ENCODE data around the gene C1orf198.

Gene C1orf198

DNA sequence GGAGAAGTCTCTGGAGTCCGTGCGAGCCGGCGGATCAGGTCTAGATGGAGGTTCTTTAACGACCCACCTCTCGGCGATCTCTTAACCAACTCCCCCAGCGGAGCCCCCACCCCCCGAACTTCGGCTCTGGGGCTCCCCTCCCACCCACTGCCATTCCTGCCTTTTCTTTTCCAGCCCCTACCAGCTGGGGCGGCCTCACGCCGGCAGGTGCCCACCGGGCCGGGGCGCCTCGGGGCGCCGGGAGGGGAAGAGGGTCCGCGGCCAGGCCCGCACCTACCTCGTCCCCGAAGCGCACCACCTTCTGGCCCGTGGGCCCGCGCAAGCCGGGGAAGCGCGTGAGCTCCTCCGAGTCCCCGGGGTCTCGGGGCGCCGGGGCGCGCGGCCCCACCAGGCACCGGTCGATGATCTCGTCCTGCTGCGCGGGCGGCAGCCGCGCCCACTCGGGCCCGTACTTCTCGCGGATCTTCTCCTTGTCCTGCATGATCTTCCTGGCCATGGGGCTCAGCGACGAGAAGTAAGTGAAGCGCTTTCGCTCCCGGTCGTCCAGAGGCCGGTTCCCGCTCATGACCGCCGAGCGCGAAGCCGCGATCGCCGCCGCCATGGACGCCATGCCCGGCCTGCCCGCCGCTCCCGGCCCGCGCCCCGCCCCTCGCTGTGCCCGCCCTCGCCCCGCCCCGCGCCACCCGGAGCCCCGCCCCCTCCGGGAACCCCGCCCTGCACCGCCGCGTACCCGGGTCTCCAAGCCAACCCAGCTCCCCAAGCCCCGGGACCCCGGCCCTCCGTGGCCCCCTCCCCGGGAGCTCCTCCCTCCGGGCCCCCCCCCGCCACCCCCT is at the start of gene C1orf198:
Gene C1orf198, minus strand, starts transcription at position 619 of the 833 bp plus-strand sequence. Its CDS starts 9 bp downstream, at position 610.
- DNase-seq (ENCODE audit: low spot score): peak; percentile 67

DNA sequence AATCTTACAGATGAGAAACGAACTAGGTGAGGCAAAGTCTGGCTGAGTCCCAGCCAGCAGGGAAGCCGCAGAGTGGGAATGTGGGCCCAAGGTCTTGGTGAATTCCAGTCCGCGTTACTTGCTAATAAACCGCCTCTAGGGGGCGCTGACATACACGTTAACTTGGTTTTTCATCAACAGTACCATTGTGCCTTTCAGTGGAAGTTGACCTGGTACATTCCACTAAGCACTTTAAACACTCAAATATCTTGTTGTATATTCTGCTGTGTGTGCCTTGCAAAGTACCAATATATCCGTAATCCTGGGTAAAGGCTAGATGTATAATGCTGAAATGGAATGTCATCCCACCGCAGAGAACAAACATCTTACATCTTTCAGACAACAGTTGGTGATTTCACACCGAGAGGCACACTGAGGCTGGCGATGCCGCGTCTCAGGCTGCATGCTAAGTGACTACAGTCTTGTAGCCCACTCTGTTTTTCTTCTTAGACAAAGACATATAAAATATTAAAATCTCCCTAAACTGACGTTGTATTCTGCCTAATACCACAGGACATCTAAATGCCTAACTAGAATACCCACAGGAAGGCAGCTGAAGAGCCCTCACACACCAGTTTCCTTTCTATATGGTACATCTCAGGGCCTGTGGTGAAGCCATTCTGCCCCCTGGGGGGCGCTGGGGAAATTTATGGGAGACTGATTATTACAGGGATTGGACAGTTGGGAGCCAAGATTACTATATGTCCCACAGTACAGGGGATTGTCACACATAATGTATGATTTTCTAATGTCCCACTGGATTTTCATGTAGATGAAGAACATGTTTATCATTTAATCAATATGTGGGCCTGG is 49.2 kb upstream of the C1orf198 start:
- DNase-seq (ENCODE audit: low spot score): peak; percentile 73

DNA sequence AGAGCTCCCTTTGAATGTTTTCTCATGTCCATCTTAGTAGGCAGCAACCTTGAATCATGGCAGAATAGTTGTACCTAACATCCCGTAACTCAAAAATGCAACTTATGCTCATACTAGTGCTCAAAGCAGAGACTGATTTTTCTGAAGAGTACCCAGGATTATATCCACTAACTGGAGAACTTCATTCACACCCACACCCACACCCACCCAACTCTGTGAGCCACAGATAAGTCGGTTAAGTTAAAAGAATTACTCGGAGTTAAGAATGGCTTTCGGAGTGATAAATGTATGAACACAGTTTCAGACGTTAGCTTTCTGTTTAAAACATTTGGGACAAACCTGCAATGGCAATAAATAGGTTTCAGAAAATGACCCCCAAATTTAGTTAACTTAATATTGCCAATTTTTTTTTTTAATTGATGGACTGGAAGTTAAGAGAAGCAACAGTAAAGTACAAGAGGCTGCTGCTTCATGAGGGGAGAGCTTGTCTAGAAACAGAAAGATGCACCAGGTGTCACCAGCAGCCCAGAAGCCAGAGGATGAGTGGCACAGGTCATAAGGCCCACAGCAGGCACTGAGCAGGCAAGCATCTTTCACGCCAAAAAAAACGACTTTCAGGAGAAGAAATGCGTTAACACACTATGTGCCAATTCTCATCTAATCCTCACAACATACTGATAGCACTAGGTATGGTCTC is 48.4 kb upstream of the C1orf198 start:
- no peak for DNase-seq (ENCODE audit: low spot score)

GRCh38 chr1:230915078-230915477 is 46.8 kb upstream of the C1orf198 start:
- no peak for DNase-seq (ENCODE audit: low spot score)

DNA sequence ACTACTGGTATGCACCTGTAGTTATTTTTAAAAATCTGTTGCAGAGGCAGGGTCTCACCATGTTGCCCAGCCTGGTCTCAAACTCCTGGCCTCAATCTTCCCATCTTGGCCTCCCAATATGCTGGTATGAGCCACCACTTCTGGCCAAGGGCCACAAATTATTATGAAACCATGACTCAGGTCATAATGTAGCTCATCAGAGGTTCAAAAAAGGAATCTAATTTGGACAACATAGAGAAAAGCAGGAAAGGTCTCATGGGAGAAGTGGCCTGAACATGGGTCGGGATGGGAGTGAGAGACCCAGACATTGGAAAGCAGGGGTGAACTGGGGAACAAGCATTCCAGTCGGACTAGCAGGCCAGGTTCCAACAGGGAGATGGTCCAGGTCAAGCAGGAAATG is 45.2 kb upstream of the C1orf198 start:
- DNase-seq (ENCODE audit: low spot score): no peak

DNA sequence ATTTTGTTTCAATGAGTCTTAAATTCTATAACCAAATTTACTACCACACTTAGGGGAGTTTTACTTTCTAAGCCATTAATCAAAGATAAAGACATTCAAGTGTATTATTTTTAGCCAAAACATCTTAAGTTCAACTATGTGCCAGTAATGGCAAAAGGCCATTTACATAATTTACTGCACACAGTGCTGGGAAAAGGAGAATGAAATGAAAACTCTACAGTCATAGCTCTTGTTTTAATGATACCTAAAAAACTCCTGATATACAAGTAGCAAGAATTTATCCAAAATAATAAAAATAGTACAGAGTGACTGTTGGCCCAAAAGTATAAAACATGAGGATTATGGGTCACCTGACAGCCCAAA is 42.4 kb upstream of the C1orf198 start:
- DNase-seq (ENCODE audit: low spot score): no peak

GRCh38 chr1:230909974-230910754 is 41.8 kb upstream of the C1orf198 start:
- DNase-seq (ENCODE audit: low spot score): no peak

- no peak for DNase-seq (ENCODE audit: low spot score)
These were observed 39.3 kb upstream of the C1orf198 start for GRCh38 chr1:230907472-230908205.

DNA sequence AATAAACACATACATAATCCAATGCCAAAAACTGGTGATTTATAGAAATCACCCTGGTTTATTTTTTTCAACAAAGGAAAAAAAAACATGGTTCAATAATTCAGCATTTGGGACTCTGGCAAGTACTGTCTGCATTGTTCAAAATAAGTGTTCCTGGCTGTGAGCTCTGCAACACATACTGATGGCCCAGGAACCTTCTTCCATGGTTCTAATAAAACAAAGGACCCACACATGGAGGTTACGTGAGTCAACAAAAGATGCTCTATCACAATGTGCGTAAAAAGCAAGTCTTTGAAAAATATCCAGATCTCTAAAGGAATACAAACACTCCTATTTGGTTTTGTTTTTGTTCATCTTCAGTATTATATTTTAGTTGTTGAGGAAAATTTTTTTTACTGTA is 37.9 kb upstream of the C1orf198 start:
- peak; percentile 45 for DNase-seq (ENCODE audit: low spot score)

GRCh38 chr1:230905733-230906132 is 37.4 kb upstream of the C1orf198 start:
- DNase-seq (ENCODE audit: low spot score): peak; percentile 80

GRCh38 chr1:230902349-230902923 is 34.1 kb upstream of the C1orf198 start:
- DNase-seq (ENCODE audit: low spot score): no peak

DNA sequence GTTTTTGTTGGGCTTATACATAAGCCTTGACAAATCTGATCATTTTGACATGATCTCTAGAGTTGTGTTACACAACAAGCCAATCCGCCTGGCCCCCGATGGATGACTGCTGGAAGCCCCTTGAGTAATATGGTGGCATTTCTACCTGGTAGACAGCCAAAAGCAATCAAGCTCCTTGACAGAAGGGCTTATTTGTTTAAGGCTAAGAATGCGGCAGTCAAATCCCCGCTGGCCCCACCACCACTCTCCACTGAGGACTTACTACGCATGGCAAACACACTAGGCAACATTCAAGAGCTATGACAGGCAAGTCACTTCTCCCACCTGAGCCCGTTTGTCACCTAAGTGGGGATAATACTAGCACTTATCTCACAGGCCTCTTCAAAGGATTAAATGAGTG is 33.4 kb upstream of the C1orf198 start:
- no peak for DNase-seq (ENCODE audit: low spot score)

DNA sequence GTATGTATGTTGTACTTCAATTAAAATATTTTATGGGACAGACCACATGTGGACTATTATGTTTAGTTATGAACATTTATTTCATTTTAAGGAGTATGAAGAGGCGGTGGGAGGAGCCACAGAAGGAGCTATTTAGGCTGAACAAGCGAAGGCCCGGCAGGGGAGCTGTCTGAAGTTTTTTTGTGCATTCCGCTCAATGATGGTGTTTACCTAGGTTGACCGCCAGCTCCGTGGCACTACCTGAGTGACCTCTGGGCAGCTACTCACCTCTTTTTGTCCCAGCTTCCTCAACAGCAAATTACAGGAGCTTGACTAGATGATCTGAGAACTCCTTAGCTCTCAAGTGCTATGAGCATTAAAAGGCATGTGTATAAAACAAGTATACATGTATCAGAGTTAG is 32.7 kb upstream of the C1orf198 start:
- DNase-seq (ENCODE audit: low spot score): no peak

DNA sequence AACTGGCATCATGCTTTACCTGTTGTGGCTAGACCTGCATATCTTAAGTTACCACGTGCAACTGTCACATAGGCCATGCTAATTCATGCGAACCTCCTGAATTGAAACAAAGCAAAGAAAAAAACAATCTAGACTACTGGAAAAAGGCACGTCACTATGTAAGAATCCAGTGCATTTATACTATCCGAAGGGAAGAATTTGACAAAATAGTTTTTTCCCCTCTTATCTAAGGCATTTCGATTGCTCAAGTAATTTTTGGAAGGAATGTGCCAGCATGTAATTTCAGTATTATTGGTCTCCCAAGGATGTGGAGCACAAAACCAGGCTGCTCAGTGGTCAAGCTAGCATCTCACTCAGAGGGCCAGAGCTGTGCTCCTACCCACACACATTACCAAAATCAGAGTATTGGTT is 31.5 kb upstream of the C1orf198 start:
- DNase-seq (ENCODE audit: low spot score): no peak

GRCh38 chr1:230898748-230899147 is 30.4 kb upstream of the C1orf198 start:
- DNase-seq (ENCODE audit: low spot score): no peak

DNA sequence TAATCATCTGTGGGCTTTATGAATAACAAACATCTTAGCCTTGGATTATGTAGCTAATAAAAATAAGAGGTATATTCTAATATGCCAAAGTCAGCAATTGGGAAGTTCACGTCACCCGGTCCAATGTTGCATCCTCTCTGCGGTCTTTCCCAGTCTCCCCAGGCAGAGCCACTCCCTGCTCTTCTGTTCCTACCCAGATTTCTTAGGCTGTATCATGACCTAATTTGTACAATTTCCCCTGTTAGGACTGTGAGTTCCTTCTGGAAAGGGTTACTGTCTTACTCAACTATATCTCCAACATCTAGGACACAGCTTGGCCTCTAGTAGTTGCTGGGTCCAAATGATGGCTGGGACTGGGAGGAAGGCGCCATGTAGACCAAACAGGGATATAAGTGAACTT is 29.8 kb upstream of the C1orf198 start:
- no peak for DNase-seq (ENCODE audit: low spot score)

DNA sequence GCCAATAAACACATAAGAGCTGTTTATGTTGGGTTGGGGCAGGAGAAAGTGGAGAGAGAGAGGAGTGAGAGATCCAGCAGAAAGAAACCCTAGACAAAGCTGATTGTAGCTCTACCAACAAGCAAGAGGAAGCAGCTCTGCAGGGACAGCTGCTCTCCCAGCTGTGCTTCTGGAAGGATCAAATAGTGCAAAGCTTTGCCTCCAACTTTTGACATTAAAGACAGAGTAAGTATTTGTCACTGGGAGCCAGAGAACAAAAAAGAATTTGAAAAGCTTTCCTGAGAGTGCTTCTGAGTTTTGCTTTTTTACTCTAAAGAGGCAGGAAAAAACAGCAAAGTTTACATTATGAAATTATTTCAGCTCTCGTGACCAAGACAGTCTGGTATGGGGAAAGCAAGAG is 28.5 kb upstream of the C1orf198 start:
- no peak for DNase-seq (ENCODE audit: low spot score)

DNA sequence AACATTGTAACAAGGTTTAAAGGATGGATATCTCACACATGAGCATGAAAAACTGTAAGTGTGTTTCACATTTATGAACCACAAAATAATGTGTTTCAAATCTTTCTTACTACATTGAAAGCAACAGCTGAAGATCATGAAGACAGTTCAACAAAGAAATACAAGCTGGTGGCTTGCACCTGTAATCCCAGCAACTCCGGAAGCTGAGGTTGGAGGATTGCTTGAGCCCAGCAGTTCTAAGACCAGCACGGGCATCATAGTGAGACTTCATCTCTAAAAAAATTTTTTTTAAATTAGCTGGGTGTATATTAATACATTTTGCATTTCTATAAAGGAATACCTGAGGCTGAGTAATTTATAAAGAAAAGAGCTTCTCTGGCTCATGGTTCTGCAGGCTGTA is 27.1 kb upstream of the C1orf198 start:
- DNase-seq (ENCODE audit: low spot score): no peak

DNA sequence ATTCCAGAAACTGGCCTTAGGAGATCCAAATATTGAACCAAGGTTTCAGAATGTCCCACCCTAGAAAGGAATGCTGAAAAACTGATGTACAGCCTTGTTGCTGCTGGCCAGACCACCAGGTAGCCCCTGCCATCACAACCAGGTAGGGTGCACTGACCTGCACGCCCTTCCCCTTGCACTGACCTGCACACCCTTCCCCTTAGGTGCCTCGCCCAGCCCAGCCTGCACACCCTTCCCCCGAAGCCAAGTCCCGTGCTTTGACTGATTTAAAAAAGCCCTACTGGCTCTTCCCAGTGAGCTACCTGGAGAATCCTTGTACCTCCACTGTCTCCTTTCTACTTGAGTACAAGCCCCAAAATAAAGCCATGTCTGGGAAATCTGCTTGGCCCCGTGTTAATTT is 26.3 kb upstream of the C1orf198 start:
- DNase-seq (ENCODE audit: low spot score): no peak

GRCh38 chr1:230894032-230894431 is 25.7 kb upstream of the C1orf198 start:
- no peak for DNase-seq (ENCODE audit: low spot score)

DNA sequence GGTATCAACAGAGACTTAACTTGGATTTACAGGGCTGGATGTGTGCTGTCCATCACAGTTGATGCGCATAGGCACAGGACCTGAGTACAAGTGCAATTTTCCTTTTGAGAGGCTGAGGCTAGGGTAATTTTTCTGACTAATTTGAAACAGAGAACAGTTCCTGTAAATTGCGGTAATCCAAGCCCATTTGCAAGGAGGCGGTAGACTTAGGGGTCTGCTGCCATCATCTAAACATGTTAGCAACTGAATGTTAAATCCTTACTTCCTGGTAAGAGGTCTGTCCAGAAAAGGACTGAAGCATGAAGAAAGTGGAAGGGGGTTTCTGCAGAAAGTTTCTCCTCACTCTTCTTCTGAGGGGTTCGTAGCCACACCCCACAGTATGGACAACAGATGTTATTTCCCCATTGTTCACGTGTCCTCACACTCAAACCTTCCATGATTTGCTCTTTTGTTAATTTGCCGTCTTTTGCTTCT is 23.7 kb upstream of the C1orf198 start:
- no peak for DNase-seq (ENCODE audit: low spot score)
